Measurements from ENCODE around the gene CSRNP2.

DNA sequence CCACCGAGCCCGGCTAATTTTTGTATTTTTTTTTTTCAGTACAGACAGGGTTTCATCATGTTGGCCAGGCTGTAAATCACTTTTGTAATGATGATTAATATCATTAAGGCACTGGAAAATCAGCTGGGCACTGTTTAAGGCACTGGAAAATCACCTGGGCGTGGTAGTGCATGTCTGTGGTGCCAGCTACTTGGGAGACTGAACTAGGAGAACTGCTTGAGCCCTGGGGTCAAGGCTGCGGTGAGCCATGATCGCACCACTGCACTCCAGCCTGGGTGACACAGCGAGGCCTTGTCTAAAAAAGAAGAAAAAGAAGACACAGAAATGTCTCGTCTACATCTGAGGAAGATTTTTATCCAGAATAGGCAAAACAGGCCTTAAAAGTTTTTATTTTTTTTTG, 70.0 kb downstream of the CSRNP2 start:
- TF ChIP-seq CTCF (IDR thresholded peaks at IDR 0.05; ENCODE audit: low read depth, low read length), result no peak
- no peak for TF ChIP-seq EZH2phosphoT487 (IDR thresholded peaks at IDR 0.05; ENCODE audit: low read depth)

Data from OCI-LY3 (cell line).